ENCODE results near the gene GRHL3. TPM values are rescaled to one million over a fixed set of nuclear protein-coding genes. Genes with fewer than 3 reads are reported as not detected.
A peak's percentile ranks its signal among the peaks of the same experiment; 100 is the strongest.

Gene GRHL3
- total and polyA plus RNA-seq, 2 donors (not counting 3 experiments of a cell fraction or from before 2014, with no cell fraction given), result not detected

DNA sequence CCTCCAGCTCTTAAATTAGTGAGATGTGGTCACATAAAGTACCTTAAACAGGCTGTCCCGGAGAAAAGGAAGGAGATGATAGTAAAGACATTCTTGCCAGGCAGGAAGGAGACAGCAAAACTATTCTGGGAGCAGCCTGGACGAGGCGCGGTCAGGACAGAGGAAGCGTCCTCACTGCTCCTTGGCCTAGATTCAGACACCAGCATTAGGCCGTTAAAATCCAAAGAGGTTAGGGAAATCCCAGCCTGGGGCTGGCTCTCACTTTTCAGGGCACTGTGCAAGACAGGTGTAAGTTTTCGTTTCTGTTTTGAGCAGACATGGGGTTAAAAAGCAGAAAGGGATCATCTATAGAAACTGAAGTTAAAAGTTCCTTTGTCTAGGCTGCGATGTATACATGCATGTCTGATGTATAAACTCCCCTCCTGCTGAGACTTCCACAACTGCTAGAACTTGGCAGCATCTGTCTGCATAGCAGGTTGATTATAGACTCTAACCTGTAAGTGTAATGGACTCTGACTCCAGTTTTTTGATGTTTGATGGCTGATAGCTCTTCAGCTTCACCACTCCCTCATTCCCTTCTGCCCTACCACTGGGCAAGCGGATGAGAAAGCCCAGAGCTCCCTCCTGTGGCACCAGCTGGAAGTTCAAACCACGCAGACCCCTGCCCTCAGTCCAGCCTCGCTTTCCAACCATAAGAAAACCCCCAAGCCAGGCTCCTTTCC, 72.9 kb downstream of the GRHL3 start:
- peak overlapping the region; percentile 20 for H2AFZ ChIP-seq (ENCODE audit: low read depth, low read length)

More for the DNA sequence above, 72.9 kb downstream of the GRHL3 start:
- Histone ChIP-seq H3K27ac (ENCODE audit: insufficient read depth, low read depth, low read length) (peak overlapping the region; percentile 32), H3K27me3 (ENCODE audit: control insufficient read depth in 2 of 2, insufficient read depth in 2 of 2, low read length in 2 of 2) (no peaks in the 10 kb centered on the region), H3K4me3 (replicated peaks in 1 of 3; ENCODE audit: insufficient read depth in 1 of 3, low read depth in 1 of 3, low read length in 3 of 3) (peak overlapping the region in 1 of 3 experiments; percentile 32), H3K36me3 (ENCODE audit: control insufficient read depth in 2 of 2, extremely low read depth in 1 of 2, insufficient read depth in 2 of 2, low read length in 2 of 2) (no peaks in the 10 kb centered on the region), H3K9me3 (replicated peaks; ENCODE audit: control insufficient read depth, insufficient read depth, low read length) (no peaks in the 10 kb centered on the region), H3K9ac (replicated peaks; ENCODE audit: extremely low read depth, insufficient read depth, low read length) (peak overlapping the region; percentile 66), H3K4me2 (ENCODE audit: insufficient read depth, low read length) (peak overlapping the region; percentile 78), H3K79me2 (ENCODE audit: control insufficient read depth, insufficient read depth, low read length) (no peaks in the 10 kb centered on the region), H3K9me1 (replicated peaks; ENCODE audit: control insufficient read depth, extremely low read depth, insufficient read depth, low read length) (no peaks in the 10 kb centered on the region), H4K20me1 (replicated peaks; ENCODE audit: control insufficient read depth, extremely low read depth, insufficient read depth, low read length) (no peaks in the 10 kb centered on the region), H3K4me1 (ENCODE audit: control insufficient read depth, extremely low read depth, insufficient read depth, low read length) (peaks cover 40% of the 10 kb centered on the region)
- intact Hi-C loops (cut with micrococcal nuclease) (loop anchor here (1.0 to 5.0 kb wide), 9 partner anchors 23 to 435 kb away; partner anchors contain the start of genes NIPAL3 and PNRC2), dilution Hi-C loops (cut with MboI; ENCODE audit: extremely low pct_ligation_motif_present, low sequenced_read_pairs) (no loop called here)
- DNase-seq (ENCODE audit: low read depth, low spot score) (peak; percentile 75), FAIRE-seq (peak; percentile 79)
- no TSS peak for BruUV-seq (replicated peaks)
- ChIA-PET POLR2A (interaction anchor here (0.6 to 1.9 kb wide), 3 partner anchors 23 to 190 kb away, joined by 6 read pairs; partner anchors contain the start of gene NIPAL3), CTCF (interaction anchor here (0.6 to 6.7 kb wide), 51 partner anchors 8 to 773 kb away, joined by 3 to 736 read pairs (median 5); partner anchors contain the start of genes IFNLR1, MYOM3, NIPAL3 and STPG1)
- TF ChIP-seq, protein P1, sequence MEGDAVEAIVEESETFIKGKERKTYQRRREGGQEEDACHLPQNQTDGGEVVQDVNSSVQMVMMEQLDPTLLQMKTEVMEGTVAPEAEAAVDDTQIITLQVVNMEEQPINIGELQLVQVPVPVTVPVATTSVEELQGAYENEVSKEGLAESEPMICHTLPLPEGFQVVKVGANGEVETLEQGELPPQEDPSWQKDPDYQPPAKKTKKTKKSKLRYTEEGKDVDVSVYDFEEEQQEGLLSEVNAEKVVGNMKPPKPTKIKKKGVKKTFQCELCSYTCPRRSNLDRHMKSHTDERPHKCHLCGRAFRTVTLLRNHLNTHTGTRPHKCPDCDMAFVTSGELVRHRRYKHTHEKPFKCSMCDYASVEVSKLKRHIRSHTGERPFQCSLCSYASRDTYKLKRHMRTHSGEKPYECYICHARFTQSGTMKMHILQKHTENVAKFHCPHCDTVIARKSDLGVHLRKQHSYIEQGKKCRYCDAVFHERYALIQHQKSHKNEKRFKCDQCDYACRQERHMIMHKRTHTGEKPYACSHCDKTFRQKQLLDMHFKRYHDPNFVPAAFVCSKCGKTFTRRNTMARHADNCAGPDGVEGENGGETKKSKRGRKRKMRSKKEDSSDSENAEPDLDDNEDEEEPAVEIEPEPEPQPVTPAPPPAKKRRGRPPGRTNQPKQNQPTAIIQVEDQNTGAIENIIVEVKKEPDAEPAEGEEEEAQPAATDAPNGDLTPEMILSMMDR (IDR thresholded peaks at IDR 0.05; ENCODE audit: extremely low read depth in 1 of 2, insufficient read depth in 1 of 2, low read depth in 1 of 2, low read length in 2 of 2), result peak; percentile 91 to 92
- no peak for TF ChIP-seq GATA2 (IDR thresholded peaks at IDR 0.05; ENCODE audit: insufficient read depth, insufficient read length, low read depth, low read length)
